Activated CD4-positive, alpha-beta T cell treated with anti-CD3 and anti-CD28 coated beads for 4 hours (primary cell): ENCODE measurements around the gene ACY1.

Experiments used
- DNase-seq, 2 donors: peaks; one replicate each; pipeline ENCODE4 v3.0.0-alpha.2; 2020

Gene ACY1

GRCh38 chr3:52010431-52010830, 27.1 kb downstream of the ACY1 start:
- no peak for DNase-seq

- DNase-seq: no peak
Observed at GRCh38 chr3:52012699-52013098, 29.4 kb downstream of the ACY1 start.

- no peak for DNase-seq
Observed at GRCh38 chr3:52013802-52014598, 30.7 kb downstream of the ACY1 start.

- no peak for DNase-seq
Observed at GRCh38 chr3:52014613-52015012, 31.3 kb downstream of the ACY1 start.

GRCh38 chr3:52015438-52016228, 32.3 kb downstream of the ACY1 start:
- no peak for DNase-seq

- no peak for DNase-seq
Observed at GRCh38 chr3:52017586-52017985, 34.3 kb downstream of the ACY1 start.

- DNase-seq: no peak
Observed at GRCh38 chr3:52018319-52019000, 35.1 kb downstream of the ACY1 start.

- no peak for DNase-seq
Observed at GRCh38 chr3:52019352-52020080, 36.2 kb downstream of the ACY1 start.

GRCh38 chr3:52020796-52021195, 37.5 kb downstream of the ACY1 start:
- DNase-seq: no peak

GRCh38 chr3:52021489-52022268, 38.3 kb downstream of the ACY1 start:
- no peak for DNase-seq

- DNase-seq: no peak
Observed at GRCh38 chr3:52022323-52023100, 39.2 kb downstream of the ACY1 start.

GRCh38 chr3:52023101-52023770, 39.9 kb downstream of the ACY1 start:
- no peak for DNase-seq

GRCh38 chr3:52023860-52024764, 40.8 kb downstream of the ACY1 start:
- DNase-seq: no peak

GRCh38 chr3:52024765-52025452, 41.6 kb downstream of the ACY1 start:
- DNase-seq: no peak

GRCh38 chr3:52025453-52025852, 42.1 kb downstream of the ACY1 start:
- no peak for DNase-seq

GRCh38 chr3:52026041-52026440, 42.7 kb downstream of the ACY1 start:
- no peak for DNase-seq

- no peak for DNase-seq
Observed at GRCh38 chr3:52028572-52028971, 45.2 kb downstream of the ACY1 start.

GRCh38 chr3:52029053-52029452, 45.7 kb downstream of the ACY1 start:
- DNase-seq: no peak

GRCh38 chr3:52029535-52029934, 46.2 kb downstream of the ACY1 start:
- DNase-seq: no peak
